Tibial nerve (tissue), 4 donors: ENCODE data around the gene TSEN54.

Source experiments
- CTCF ChIP-seq, 5 experiments: fragments of 200-600 bp in 3 of 5; fragments of 450-650 bp in 2 of 5; sonication (generic) in 3 of 5; IDR thresholded peaks; one replicate each; pipeline ENCODE4 v1.5.1; 2016 to 2019; ENCODE audit warnings: antibody characterized with exemption in 5 of 5, mild to moderate bottlenecking in 3 of 5, moderate library complexity in 2 of 5
- EP300 ChIP-seq, 2 donors: sonication (generic); formaldehyde crosslinking; IDR thresholded peaks; one replicate each; pipeline ENCODE4 v1.6.1; 2017; ENCODE audit warnings: antibody characterized with exemption in 2 of 2, mild to moderate bottlenecking in 1 of 2
- POLR2A ChIP-seq, 2 donors: fragments of 450-650 bp; IDR thresholded peaks; one replicate each; pipeline ENCODE4 v1.6.1; 2017; ENCODE audit warnings: antibody characterized with exemption in 2 of 2, mild to moderate bottlenecking in 2 of 2, moderate library complexity in 2 of 2

GRCh38 chr17:75485688-75486087 lies 30.6 kb upstream of the TSEN54 start:
- TF ChIP-seq POLR2A (IDR thresholded peaks at IDR 0.05) (no peak), CTCF (IDR thresholded peaks at IDR 0.05) (no peak), EP300 (IDR thresholded peaks at IDR 0.05) (no peak)
